Activated CD4-positive, alpha-beta T cell treated with anti-CD3 and anti-CD28 coated beads, Interleukin-2, amount 50 U/mL, for 48 hours (primary cell): ENCODE measurements around the gene FAM180A.
"Not testable (repeated sequence)": the region's sequence is repeated elsewhere in the genome, so short reads cannot be mapped to it uniquely, and the experiment has no call there.

Experiments
- DNase-seq, 2 experiments: peaks; one replicate each; pipeline ENCODE4 v3.0.0-alpha.2; 2020

The FAM180A gene

DNA sequence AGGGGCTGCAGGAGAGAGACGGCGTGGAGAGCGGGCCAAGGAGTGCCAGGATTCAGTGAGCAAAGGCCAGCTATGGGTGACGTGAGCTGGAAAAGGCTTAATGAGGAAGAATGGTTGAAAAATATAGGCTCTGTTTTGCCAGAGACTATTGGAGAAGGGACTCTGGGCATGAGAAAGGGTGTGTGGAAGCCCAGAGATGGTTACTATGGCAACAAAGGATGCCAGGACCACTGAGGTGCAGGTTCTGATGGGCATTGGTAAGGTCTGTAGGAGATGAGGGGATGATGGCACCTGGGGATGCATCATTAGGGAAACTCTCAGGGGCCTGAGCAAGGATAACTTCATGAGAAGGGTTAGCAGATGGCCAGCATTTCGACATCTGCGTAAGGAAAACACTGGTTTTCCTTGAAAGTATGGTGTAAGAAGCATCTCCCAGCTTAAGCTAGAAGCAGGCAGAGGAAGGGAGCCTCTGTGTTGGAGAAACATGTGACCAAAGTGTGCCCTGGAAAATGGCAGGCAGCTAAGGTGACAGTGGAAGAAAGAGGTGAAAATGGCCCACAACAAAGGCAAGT lies 21.6 kb upstream of the FAM180A start:
- no peak for DNase-seq

DNA sequence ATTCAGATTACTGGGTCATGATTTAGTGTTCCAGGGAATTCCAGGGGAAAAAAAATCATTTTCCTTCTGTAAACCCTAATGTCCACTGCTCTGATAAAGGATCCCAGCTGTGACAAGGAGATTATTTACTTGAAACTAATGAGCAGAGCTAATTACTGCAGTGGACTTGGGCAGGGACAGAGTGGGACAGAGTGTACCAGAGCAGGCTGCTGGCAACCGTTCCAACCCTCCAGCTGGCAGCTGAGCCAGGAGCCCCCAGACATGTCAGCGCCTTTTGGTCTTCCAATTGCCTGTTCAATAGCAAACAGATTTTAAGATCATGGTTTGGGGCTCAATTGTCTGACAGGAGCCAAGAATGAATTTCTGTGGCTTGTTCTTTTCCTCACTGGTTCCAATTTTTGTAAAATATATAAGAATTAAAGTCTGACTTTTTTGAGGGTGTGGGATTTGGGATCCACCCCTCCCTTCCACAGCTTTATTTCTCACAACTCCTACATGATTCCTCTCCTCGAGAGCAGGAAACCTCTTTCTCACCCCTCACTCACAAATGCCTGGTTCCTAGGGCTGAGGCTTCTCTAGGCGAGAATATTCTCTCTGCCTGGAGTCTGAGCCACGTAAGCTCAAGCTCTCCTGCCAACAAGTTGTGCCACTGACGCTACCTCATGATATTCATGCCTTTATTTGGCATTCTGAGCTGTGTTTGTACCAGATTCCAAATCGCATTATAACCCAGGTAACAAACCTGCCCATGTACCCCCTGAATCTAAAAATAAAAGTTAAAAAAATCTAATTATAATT lies 20.6 kb upstream of the FAM180A start:
- DNase-seq = no peak

GRCh38 chr7:135768467-135768866 lies 19.9 kb upstream of the FAM180A start:
- DNase-seq = no peak

DNA sequence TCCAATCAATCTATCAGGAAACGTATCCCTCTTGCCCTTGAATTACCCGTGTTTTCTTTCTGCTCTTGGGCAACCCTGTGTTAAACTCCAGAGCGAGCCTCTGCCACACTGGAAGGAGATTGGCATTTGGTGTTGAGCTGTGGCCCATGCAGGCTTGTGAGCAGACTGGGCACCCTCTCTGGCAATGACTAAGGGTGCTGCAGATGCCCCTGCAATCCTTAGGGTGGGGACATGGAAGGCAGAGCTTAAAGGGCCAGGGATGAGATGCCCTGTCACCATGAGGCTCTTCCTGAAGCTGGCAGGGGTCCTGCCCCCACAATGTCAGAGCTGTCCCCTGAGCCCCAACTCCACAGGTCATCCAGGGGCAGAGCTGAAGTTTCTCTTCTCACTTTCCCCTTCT lies 19.5 kb upstream of the FAM180A start:
- no peak for DNase-seq

- no peak for DNase-seq
These were observed 14.6 kb upstream of the FAM180A start for GRCh38 chr7:135763261-135763660.

DNA sequence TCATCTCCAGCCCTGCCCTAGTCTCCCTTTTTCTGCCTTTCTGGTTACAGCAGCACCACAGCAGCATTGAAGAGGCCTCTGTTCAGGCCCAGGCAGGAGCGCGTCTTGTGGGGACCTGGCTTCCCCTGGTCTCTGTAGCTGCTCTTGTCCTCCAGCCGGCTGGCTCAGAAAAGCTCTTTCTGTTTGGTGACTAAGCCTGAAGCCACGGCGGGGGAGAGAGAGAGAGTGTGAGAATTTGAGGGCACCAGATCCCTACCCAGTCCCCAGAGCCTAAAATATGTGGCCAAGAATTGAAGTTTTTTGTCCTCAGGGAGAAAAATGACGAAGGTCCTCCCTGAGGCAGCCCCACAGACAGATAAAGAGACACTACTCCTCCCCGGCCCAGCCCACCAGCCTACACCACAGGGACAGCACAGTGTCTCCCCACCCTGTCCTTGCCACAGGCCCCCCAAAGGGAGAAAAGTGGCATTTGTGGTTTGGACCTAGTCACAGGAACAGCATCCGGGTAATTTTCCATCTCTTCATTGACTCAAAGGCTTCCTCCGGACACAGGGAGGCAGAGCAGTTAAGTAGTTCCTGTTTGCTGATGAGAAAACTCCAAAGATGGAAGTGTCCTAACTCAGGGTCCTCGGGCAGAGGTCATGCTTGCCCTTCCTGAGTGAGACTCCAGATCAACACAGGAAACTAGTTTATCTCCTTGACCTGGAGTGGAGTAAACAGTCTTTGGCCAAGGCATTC lies 13.3 kb upstream of the FAM180A start:
- no peak for DNase-seq

DNA sequence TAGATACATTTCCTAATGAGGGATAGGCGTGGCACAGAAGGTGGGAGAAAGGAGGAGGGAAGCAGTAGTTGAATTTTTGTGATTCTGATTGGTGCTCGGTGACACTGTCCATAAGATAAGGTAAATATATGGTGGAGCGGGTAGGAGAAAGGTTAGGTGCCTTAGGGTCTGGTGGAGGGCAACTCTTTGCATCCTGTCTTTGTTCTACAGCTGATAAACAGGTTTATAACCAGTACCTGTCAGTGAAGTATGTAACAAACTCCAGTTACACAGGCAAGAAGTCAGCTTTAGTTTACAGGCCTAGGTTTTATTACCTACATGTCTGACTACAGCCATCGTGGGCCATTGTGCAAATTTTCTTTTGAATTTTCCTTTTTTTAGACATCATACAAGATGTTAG lies 10.9 kb upstream of the FAM180A start:
- no peak for DNase-seq

- DNase-seq = no peak
These were observed 9.9 kb upstream of the FAM180A start for GRCh38 chr7:135758531-135758932.

- no peak for DNase-seq
These were observed 9.3 kb upstream of the FAM180A start for GRCh38 chr7:135757719-135758411.

DNA sequence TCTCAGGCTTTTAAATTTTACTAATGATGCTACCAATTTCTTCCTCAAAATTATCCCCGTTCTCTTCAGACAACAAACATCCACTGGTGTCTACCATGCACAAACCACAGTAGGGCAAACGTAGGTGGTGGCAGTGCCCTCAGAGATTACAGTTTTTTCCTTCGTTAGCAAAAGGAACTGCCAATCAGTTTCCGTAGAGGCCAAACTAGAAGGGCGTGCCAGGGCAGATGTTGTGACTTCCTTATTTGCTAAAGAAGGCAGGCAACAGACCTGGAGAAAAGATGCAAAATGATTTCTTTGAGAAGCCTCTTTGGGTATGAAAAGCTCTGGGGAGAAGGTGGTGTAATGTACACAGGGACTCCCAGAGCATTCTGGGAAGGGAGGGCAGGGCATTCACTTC lies 7.6 kb upstream of the FAM180A start:
- DNase-seq = no peak

GRCh38 chr7:135755351-135755753 lies 6.7 kb upstream of the FAM180A start:
- DNase-seq = no peak

GRCh38 chr7:135753616-135754413 lies 5.2 kb upstream of the FAM180A start:
- DNase-seq = no peak

DNA sequence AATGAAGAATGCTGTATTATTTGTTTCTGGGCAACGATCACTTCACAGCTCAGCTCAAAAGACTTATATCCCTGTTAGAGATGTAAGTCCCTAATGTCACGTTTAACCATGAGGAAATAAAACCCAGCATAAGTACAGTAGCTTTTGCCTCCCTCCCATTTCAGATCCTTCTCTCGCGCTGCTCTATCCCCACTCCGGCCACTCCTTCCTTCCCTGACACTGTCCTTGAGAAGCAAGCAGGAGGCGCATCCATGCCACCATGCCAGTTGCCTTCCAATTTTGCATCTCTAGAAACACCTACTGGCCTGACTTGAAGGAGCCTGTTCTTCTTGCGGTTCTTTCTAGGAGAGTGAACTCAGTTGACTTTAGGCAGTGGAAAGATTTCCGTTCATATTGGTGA lies 1.2 kb downstream of the FAM180A start:
- DNase-seq = no peak

DNA sequence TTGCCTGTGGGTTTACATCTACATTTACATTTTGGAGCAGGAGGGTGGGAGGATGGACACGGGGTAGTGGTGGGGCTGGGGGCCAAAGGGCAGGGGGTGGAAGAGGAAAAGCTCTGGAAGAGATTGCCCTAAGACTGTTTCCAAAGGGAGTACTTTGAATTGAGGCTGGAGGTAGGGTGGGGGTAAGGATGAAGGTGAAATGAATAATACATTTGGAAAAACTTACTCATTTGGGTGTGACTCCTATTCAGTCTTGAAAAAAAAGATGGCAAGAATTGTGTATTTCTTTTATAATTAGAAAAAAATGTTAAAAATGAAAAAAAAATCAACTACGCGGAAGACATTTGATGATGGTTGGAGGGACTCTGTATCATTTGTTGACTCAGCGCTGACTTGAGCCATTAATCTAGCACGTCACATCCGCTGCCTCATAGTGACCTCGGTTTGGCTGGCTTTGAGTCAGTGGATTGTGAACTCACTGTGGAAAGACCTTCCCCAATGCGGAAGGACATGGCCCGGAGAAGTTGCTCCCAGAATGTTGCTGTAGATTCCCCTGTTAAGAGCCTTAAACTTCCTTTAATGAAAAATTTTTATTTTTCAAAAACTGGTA lies 2.8 kb downstream of the FAM180A start:
- no peak for DNase-seq

DNA sequence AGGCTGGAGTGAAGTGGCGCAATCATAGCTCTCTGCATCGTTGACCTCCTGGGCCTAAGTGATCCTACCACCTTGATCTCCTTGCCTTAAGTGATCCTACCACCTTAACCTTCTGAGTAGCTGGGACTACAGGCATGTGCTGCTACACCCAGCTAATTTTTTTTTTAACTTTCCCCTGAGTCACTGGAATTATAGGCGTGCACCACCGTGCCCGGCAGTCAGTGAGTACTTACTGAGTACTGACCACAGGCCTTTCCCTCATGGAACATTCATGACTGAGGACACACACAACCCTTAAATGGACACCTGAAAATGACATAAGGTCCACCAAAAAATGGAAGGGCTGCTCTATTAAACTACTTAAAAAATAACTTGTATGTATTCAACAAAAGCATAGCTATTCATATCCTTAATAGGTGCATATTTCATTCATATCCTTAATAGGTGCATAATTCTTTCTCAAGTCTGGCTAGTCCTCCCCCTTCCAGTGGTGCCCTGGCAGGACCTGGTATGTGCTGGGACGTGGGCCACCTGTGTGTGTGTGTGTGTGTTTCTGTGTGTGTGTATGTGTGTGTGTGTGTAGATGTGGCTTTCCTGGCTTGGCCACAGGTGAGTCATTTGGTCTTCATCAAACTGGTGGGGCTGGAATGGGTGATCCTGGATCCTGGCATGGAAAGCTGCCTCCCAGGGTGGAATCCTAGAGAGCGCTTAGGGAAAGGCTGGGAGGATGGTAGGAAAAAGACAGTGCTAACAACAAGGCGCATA lies 3.5 kb downstream of the FAM180A start:
- no peak for DNase-seq

DNA sequence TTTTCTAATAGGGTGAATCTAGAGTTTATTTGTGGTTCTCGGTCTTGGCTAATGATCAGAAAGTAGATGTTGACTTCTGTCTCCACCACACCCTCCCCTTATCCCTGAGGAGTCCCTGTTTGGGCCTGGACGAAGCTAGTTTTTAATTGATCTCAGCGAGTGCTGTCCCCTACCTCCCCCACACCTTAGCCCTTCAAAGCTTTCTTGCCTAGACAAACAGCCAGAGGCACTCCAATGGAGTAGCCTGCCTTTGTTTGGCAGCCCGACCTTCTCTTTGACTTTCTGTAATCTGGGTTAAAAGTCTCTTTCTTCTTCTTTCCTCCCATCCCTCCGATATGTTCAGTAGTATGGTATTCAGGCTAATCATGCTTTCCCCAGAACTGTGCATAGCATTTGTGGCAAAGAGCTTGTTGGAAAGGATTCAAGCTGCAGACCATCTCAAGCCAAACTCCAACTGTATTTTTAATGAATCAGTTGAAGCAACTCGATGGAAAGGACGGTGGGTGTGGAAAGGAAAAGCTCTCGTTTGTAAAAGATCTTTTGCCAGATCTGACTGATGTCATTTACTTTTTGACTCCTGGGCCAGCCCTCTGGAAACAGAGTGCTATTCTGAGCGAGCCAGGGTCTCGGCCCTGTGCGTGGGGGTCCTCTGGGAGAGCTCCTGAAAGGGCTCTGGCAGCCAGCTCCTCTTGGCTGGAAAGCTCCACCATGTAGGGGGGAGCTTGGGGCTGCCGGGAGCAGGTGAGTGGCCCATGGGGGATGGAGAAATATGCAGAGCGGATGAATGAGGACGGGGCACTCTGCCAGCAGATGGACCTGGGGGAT lies 4.5 kb downstream of the FAM180A start:
- no peak for DNase-seq

GRCh38 chr7:135742371-135742770 lies 6.2 kb downstream of the FAM180A start:
- DNase-seq = no peak

- no peak for DNase-seq
These were observed 6.7 kb downstream of the FAM180A start for GRCh38 chr7:135741905-135742304.

- no peak for DNase-seq
These were observed 7.7 kb downstream of the FAM180A start for GRCh38 chr7:135740889-135741288.

DNA sequence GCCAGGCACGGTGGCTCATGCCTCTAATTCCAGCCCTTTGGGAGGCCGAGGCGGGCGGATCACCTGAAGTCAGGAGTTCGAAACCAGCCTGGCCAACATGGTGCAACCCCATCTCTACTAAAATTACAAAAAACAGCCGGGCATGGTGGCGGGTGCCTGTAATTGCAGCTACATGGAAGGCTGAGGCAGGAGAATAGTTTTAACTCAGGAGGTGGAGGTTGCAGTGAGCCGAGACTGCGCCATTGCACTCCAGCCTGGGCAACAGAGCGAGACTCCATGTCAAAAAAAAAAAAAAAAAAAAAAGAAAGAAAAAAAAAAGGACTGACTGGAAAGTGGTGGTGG lies 11.3 kb downstream of the FAM180A start:
- not testable (repeated sequence) for DNase-seq
